AG04450 (cell line): Measurements from ENCODE around the gene KASH5. TPM values are rescaled to one million over a fixed set of nuclear protein-coding genes. Genes with fewer than 3 reads are reported as not detected.

Experiments
- CTCF ChIA-PET: fragments of 300-600, 350-600 bp; formaldehyde crosslinking; extraction: SDS; loops from one replicate; lab custom pipeline; 2022; ENCODE audit warnings: antibody characterized with exemption, inconsistent platforms; lab: Charles Lee
- POLR2A ChIA-PET: fragments of 350-600 bp; formaldehyde crosslinking; extraction: SDS; loops from one replicate; lab custom pipeline; 2021; ENCODE audit warnings: antibody characterized with exemption, inconsistent platforms; lab: Yijun Ruan, JAX
- DNase-seq: peaks from one replicate; pipeline ENCODE4 v3.0.0-alpha.2; 2011; ENCODE audit warnings: low read depth, low spot score
- H3K27ac ChIP-seq: one replicate; pipeline ENCODE4 v1.5.1; 2012; ENCODE audit warnings: low read depth, low read length, control low read depth
- H3K27me3 ChIP-seq: one replicate; pipeline ENCODE4 v1.6.0; 2012; ENCODE audit warnings: low read length; ENCODE audit not compliant: control insufficient read depth, insufficient read depth
- H3K4me3 ChIP-seq: 2 replicates; pipeline ENCODE4 v1.5.1; 2011; ENCODE audit warnings: mild to moderate bottlenecking, low read depth, low read length, control low read depth
- H3K9me3 ChIP-seq: 2 replicates; pipeline ENCODE4 v1.5.1; 2012; ENCODE audit warnings: low read length; ENCODE audit not compliant: control insufficient read depth, insufficient read depth
- polyA plus RNA-seq: library from polyadenylated mRNA; depleted of rRNA; stranded (reverse); fragments of >200 nt; gene quantifications from 2 replicates; pipeline ENCODE4 v1.2.3, GENCODE V29; 2011
- TF ChIP-seq, protein P1 (sequence below): IDR thresholded peaks from 2 replicates; pipeline ENCODE4 v1.5.1; 2011; ENCODE audit warnings: low read depth, low read length, control low read depth, inconsistent platforms

Gene KASH5
- polyA plus RNA-seq, 1 experiment: not detected

GRCh38 chr19:49420227-49420626 lies 32.2 kb downstream of the KASH5 start:
- CTCF ChIA-PET: no interaction called here
- DNase-seq: no peak
- TF ChIP-seq, protein P1, sequence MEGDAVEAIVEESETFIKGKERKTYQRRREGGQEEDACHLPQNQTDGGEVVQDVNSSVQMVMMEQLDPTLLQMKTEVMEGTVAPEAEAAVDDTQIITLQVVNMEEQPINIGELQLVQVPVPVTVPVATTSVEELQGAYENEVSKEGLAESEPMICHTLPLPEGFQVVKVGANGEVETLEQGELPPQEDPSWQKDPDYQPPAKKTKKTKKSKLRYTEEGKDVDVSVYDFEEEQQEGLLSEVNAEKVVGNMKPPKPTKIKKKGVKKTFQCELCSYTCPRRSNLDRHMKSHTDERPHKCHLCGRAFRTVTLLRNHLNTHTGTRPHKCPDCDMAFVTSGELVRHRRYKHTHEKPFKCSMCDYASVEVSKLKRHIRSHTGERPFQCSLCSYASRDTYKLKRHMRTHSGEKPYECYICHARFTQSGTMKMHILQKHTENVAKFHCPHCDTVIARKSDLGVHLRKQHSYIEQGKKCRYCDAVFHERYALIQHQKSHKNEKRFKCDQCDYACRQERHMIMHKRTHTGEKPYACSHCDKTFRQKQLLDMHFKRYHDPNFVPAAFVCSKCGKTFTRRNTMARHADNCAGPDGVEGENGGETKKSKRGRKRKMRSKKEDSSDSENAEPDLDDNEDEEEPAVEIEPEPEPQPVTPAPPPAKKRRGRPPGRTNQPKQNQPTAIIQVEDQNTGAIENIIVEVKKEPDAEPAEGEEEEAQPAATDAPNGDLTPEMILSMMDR: no peak
- Histone ChIP-seq H3K27me3 (peaks cover 83% of the 10 kb centered on the region), H3K9me3 (no peaks in the 10 kb centered on the region; the same call in 1 of the 2 replicates), H3K27ac (no peak overlapping the region), H3K4me3 (no peak overlapping the region)
- POLR2A ChIA-PET: no interaction called here

DNA sequence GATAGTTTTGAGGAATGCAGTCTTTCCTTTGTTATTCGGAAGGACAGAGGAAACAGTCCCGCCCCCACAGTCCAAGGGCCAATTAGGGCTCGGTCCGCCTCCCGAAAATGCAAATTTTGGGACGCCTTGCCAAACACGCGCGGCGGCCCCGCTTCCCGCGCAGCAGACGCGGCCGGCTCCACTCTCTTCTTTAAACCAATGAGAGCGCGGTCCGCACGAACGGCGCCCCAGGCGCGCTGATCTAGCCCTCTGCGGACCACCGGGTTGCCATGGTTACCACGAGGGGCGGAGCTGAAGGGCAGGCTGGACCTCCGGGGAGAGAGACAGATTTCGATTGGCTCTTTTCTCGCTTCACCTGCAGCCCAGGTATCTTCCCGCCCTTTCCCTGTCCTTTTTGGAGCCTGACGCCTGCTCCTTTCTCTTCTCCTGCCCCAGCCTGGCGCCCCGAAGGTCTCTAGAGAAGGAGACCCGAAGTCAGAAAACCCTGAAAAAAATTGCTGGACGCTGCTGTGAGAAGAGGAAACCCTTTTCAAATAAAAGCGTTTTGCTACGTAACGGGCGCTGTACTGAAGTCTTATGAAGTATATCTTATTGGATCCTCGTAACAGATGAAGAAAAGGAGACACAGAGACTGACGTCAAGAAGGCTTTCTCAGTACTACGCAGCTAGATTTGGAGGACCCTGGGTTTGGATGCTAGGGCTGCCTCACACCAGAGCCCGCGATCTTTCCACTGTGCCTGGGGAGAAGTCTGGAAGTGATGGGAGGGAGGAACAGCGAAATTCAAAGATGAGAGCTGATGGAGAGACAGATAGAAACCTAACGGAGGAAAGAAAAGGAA lies 33.2 kb downstream of the KASH5 start:
- Histone ChIP-seq H3K27me3 (peaks cover 87% of the 10 kb centered on the region), H3K27ac (no peak overlapping the region), H3K4me3 (no peak overlapping the region), H3K9me3 (peaks cover 3% of the 10 kb centered on the region; the same call in 1 of the 2 replicates)
- TF ChIP-seq, protein P1: no peak
- CTCF ChIA-PET: no interaction called here
- DNase-seq: no peak
- POLR2A ChIA-PET: no interaction called here

DNA sequence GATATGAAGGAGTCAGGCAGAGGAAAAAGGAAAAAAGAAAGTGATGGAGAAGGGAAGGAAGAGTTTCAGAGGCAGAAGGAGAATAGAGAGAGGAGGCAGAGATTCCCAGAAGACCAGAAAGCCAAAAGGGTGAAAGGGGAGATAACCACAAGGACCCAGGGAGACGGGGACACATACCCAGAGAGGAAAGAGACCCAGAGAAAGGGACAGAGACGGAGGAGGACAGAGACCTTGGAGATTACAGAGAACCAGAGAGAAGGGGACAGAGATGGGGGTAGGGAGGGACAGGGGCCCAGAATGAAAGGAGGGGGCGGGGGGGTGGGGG lies 33.8 kb downstream of the KASH5 start:
- CTCF ChIA-PET: no interaction called here
- no peak for DNase-seq
- H3K4me3 ChIP-seq: no peak overlapping the region
- peaks cover 89% of the 10 kb centered on the region for H3K27me3 ChIP-seq
- no peak overlapping the region for H3K27ac ChIP-seq
- POLR2A ChIA-PET: no interaction called here
- peaks cover 4% of the 10 kb centered on the region; the same call in 1 of the 2 replicates for H3K9me3 ChIP-seq
- TF ChIP-seq, protein P1: no peak

GRCh38 chr19:49422407-49423070 lies 34.5 kb downstream of the KASH5 start:
- no peak overlapping the region for H3K4me3 ChIP-seq
- DNase-seq: no peak
- ChIA-PET POLR2A (no interaction called here), CTCF (no interaction called here)
- peaks cover 4% of the 10 kb centered on the region; the same call in 1 of the 2 replicates for H3K9me3 ChIP-seq
- peaks cover 89% of the 10 kb centered on the region for H3K27me3 ChIP-seq
- H3K27ac ChIP-seq: no peak overlapping the region
- TF ChIP-seq, protein P1: 0 out of 2 replicates have a peak, but pooled peaks have one; percentile 22
